ENCODE measurements around the gene GNG3.

The GNG3 gene

GRCh38 chr11:62757846-62758788, 50.6 kb downstream of the GNG3 start:
- DNase-seq (ENCODE audit: low read depth): no peak
